HG03097 (cell line): ENCODE data around the gene PRCC.
"Not testable (repeated sequence)": the region's sequence is repeated elsewhere in the genome, so short reads cannot be mapped to it uniquely, and the experiment has no call there.

Source experiments
- ATAC-seq: cut with Tn5 transposase; IDR thresholded peaks from one replicate; pipeline ENCODE4 v1.9.1; 2021; ENCODE audit not compliant: unreplicated experiment, low FRiP score

PRCC gene

GRCh38 chr1:156760092-156760795, 7.1 kb upstream of the PRCC start:
- no peak for ATAC-seq

GRCh38 chr1:156760796-156761104, 6.6 kb upstream of the PRCC start:
- ATAC-seq: no peak

GRCh38 chr1:156765136-156765535, 2.2 kb upstream of the PRCC start:
- ATAC-seq: not testable (repeated sequence)

- no peak for ATAC-seq
These were observed 1.7 kb upstream of the PRCC start for GRCh38 chr1:156765666-156766065.

DNA sequence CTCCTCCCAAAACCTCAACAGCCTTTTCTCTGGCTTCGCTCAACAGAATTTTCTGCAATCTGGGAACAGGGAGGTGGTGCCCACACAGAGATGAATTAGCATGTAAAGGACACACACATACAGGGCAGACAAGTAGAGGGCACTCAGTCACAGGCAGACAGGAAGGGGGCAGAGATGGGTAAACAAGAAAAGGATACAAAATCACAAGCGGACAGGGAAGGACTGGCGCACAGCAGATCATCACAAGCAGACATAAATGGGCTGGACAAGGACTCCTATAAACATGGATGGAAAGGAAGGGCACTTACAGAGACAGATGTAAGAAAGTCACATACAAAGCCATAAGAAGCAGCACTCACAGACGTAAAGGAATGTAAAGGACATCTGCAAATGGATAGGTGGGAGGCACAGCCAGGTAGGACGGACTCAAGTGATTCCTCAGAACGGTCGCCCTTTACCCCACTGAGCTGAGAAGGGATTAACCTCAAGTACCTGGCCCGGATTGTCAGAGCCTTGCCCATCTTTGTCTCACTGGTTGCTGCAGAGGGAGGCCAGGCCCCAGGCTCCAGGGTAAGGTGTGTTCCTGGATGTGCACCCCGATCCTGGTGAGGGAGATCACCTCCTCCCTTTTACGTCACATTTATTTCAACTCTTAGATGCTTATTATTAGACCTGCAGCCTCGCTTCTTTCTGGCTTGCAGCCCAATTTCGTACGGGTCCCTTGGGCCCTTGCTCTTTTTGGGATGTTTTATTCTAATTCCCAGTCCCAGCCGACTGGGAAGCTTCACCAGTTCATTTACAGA, 836 bp upstream of the PRCC start:
- peak; percentile 5 for ATAC-seq

DNA sequence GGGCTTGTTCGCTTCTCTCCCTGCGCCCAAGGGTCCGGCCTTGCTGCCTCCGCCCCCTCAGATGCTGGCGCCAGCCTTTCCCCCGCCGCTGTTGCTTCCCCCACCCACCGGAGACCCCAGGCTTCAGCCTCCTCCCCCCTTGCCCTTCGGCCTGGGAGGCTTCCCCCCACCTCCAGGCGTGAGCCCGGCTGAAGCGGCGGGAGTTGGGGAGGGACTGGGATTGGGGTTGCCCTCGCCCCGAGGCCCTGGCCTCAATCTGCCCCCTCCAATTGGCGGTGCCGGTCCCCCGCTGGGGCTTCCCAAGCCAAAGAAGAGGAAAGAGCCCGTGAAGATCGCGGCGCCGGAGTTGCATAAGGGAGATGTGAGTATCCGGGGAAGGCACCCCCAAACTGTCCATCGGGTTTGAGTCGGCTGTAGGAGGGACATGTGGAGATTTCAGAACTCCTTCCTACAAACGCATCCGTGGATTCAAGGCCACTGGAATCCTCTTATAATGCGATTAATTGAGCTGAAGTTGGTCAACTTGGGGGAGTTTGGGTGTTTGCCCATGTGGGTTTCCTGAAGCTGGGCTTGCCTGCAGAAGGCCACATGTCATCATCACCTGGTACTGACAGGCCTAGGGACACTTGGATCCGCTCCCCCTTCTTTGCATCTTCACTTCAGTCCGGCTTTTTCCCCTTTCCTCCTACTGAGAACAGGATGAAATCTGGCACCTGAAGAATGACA, 707 bp downstream of the PRCC start:
- peak; percentile 3 for ATAC-seq

- ATAC-seq: no peak
These were observed 1.4 kb downstream of the PRCC start for GRCh38 chr1:156768610-156769295.

GRCh38 chr1:156772222-156772621, 4.9 kb downstream of the PRCC start:
- no peak for ATAC-seq

DNA sequence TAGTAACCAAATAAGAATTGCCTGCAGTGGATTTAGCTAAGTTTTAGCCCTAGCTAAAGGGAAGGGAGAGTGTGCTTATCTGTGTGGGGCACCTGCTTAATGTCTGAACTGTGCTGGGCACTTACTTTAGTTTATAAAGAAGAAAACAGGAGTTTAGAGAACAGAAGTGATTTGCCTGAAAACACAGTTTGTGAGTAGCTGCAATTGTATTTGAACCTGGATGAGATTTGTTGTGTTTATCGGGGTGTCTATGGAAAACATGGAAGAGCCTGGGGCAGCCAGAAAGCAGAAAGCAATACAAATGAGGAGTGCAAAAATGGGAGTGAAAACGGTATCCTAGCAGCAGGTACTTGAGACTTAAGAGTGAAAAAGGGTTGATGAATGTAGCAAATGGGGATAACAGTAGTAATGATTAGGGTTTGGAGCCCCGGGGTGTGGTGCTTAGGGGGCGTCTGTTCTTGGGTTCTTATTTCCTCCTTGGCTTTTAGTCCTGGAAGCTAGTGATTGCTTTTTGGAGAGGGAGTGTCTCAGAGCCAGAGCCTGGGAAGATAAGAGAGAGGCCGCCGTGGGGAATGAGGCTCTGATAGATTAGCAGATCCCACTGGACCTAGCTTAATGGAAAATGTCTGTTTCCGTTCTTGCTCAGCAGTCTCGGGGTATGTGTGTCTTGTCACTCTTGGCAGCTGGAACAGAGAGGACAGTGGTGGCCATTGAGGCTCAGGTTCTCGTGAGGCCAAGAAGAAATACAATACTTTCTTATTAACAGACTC, 5.6 kb downstream of the PRCC start:
- no peak for ATAC-seq

DNA sequence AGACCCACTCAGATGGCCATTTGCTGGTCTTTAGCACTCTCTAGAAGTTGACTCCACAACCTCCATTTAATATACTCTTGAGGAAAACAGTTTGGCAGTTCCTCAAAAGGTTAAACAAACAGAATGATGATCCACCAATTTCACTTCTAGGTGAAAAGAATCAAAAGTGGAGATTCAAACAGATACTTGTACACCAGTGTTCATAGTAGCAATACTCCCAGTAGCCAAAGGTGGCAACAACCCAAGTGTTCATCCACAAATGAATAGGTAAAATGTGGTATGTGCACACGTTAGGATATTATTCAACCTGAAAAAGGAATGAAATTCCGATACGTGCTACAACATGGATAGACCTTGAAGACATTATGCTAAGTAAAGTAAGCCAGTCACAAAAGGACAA, 6.3 kb downstream of the PRCC start:
- ATAC-seq: no peak

GRCh38 chr1:156775799-156776198, 8.5 kb downstream of the PRCC start:
- no peak for ATAC-seq

DNA sequence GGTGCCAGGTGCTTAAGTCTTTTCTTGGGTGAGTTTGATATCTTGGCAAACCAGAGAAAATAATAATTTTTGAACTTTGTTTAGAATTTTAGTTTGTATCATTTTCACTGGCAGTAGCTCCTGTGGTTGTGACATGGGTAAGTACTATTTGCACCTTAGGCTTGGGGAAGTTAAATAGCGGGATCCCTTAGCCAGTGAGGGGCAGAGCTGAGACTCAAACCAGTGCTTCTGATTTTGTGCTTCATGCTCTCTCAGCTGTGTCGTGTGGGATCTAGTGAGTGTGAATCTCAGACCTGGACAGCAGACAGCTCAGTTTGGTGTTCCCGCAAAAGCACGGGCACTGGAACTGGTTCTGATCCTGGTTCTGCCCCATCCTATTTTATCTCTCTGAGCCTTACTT, 9.6 kb downstream of the PRCC start:
- no peak for ATAC-seq

DNA sequence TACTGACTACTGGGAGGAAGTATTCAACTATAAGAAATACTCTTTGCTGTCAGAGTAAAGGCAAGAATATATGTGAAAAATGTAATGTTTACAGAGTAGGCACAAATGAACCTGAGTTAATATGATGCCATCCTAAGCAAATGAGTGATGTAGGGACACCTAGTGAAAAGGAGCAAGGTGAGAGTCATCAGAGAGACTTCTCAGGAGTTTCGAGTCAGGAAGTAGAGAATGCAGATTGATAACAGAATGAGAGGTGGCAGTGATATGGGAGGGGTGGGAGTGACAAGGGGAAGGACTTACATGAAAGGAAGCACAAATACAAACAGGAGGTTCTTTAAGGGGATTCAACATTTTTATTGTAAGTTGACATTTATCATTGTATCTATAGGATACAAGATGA, 10.2 kb downstream of the PRCC start:
- no peak for ATAC-seq

DNA sequence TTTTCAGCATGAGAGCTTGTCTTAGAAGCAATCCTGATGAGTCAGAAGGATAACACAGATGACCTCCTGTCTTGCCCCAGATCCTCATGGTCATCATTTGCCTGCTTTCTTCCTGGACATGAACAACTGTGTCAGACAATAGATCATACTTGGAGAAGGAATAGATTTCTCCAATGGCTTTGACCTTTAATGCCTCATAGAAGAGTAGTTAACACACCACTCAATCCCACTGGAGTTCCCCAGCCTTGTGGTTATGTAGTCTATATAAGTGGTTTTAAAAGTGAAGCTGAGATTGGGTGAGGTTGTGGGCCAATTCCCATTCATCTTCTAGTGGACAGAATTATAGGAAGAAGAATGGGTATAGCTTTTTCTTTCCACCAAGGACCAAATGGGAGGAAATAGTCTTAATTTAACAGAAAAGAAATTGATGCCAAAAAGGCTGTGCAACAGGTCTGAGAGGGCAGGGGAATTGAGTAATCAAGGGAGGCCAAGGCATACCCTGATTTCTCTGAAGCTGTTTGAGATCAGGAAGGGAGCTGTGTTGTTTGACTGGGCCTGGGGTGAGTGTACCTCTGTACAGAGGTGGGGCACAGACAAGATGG, 14.4 kb downstream of the PRCC start:
- no peak for ATAC-seq

- ATAC-seq: no peak
These were observed 18.1 kb downstream of the PRCC start for GRCh38 chr1:156785458-156785857.

DNA sequence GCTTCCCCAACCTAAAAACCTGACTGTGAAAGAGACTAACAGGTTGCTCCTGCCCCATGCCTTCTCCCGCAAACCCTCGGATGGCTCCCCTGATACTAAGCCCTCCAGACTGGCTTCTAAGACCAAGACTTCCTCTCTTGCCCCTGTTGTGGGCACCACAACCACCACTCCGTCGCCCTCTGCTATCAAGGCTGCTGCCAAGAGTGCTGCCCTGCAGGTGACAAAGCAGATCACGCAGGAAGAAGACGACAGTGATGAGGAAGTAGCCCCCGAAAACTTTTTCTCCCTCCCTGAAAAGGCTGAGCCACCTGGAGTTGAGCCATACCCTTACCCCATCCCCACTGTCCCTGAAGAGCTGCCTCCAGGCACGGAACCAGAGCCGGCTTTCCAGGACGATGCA, 19.3 kb downstream of the PRCC start:
- no peak for ATAC-seq

GRCh38 chr1:156788136-156788535, 20.8 kb downstream of the PRCC start:
- no peak for ATAC-seq

DNA sequence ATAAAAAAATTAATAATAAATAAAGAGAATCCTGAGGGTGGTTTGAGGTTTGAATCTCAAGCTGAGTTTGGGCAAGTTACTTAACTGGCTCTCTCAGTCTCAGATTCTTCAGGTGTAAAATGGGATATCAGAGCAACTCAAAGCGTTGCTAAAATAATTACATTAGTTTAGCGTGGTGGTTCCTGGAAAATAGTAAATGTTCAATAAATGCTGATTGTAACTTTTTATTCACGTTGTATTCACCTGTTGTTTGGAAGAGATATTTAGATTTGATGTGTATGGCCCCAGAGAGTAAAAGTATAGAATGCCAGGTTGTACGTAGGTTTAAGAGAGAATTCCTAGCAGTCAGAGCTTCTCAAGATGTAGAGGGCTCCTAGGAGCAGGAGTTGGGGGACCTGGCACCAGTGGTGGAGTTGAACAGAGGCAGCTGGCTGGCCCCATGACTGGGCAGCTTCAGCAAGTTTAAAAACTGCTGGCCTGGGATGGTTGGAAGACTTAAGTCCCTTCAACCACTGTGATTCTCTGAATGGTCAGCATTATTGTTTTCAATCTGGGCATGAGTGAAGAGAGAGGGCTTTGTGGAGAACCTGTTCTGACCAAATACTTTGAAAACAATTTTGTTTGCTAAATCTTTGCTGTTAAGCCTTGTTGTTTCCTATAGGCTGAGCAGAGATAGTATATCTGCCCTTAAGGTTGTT, 22.4 kb downstream of the PRCC start:
- ATAC-seq: no peak
